ENCODE data around the gene ROCK2.

DNA sequence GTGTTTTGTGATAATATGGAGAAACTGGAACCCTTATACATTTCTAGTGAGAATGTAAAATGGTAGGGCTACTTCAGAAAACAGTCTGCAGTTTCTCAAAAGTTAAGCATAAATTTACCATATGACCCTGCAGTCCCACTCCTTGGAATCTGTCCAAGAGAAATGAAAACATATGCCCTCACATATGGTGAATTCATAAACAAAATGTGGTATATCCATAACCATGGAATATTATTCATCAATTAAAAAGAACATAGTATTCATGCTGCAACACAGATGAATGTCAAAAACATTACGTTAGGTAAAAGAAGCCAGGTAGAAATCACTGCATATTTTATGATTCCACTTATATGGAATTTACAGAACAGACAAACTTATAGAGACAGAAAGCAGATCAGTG lies 11.8 kb downstream of the ROCK2 start:
- TF ChIP-seq, protein P1, sequence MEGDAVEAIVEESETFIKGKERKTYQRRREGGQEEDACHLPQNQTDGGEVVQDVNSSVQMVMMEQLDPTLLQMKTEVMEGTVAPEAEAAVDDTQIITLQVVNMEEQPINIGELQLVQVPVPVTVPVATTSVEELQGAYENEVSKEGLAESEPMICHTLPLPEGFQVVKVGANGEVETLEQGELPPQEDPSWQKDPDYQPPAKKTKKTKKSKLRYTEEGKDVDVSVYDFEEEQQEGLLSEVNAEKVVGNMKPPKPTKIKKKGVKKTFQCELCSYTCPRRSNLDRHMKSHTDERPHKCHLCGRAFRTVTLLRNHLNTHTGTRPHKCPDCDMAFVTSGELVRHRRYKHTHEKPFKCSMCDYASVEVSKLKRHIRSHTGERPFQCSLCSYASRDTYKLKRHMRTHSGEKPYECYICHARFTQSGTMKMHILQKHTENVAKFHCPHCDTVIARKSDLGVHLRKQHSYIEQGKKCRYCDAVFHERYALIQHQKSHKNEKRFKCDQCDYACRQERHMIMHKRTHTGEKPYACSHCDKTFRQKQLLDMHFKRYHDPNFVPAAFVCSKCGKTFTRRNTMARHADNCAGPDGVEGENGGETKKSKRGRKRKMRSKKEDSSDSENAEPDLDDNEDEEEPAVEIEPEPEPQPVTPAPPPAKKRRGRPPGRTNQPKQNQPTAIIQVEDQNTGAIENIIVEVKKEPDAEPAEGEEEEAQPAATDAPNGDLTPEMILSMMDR (optimal IDR thresholded peaks at IDR 0.05 in 1 of 3, IDR thresholded peaks at IDR 0.05 in 1 of 3, conservative IDR thresholded peaks at IDR 0.05 in 1 of 3; ENCODE audit: extremely low read depth in 1 of 3, insufficient read depth in 2 of 3, low read length in 3 of 3): no peak
- no peak for TF ChIP-seq EZH2 (IDR thresholded peaks at IDR 0.05; ENCODE audit: low read length)
